SK-N-SH (cell line): Measurements from ENCODE around the gene BUD23. TPM values are rescaled to one million over a fixed set of nuclear protein-coding genes. Genes with fewer than 3 reads are reported as not detected.

Source experiments
- CTCF ChIA-PET: fragments of 300-600, 350-600 bp; formaldehyde crosslinking; extraction: SDS; loops from one replicate; lab custom pipeline; 2021; lab: Yijun Ruan, JAX
- POLR2A ChIA-PET: fragments of 350-600 bp; sonication (Branson Sonifier 250); formaldehyde crosslinking; extraction: SDS; loops from one replicate; lab custom pipeline; 2020; ENCODE audit warnings: antibody characterized with exemption, inconsistent platforms; lab: Yijun Ruan, JAX
- DNase-seq: peaks from one replicate; pipeline ENCODE4 v3.0.0; 2012
- H2AFZ ChIP-seq: fragments of 200-600 bp; sonication (generic); 2 replicates; pipeline ENCODE4 v1.8.1; 2016; ENCODE audit warnings: antibody characterized with exemption, mild to moderate bottlenecking, low read depth
- H3F3A ChIP-seq: fragments of 200-600 bp; sonication (generic); replicated peaks from 2 replicates; pipeline ENCODE3; 2016; ENCODE audit warnings: antibody characterized with exemption, mild to moderate bottlenecking; ENCODE audit not compliant: insufficient read depth
- H3K27ac ChIP-seq, 2 experiments: fragments of 200-500 bp in 1 of 2; fragments of 200-600 bp in 1 of 2; sonication (Bioruptor generic) in 1 of 2; sonication (generic), shearing (Covaris generic) in 1 of 2; 2 replicates each; pipeline versions ENCODE4 v1.5.1 to v1.6.1; 2014 to 2016; ENCODE audit warnings: low read depth in 2 of 2, inconsistent platforms in 1 of 2, low read length in 1 of 2, mild to moderate bottlenecking in 1 of 2, mixed read lengths in 1 of 2
- H3K27me3 ChIP-seq: fragments of 200-600 bp; sonication (generic), shearing (Covaris generic); 2 replicates; pipeline ENCODE4 v1.6.1; 2016; ENCODE audit warnings: mixed run types; ENCODE audit not compliant: insufficient read depth
- H3K36me3 ChIP-seq, 2 experiments: fragments of 200-500 bp in 1 of 2; fragments of 200-600 bp in 1 of 2; sonication (Bioruptor generic) in 1 of 2; sonication (generic) in 1 of 2; replicated peaks in 1 of 2; 2 replicates each; pipeline versions ENCODE3 to v1.5.1; 2014 to 2016; ENCODE audit warnings: low read length in 1 of 2, mild to moderate bottlenecking in 1 of 2; ENCODE audit not compliant: insufficient read depth in 2 of 2, control insufficient read depth in 1 of 2
- H3K4me1 ChIP-seq, 2 experiments: fragments of 200-500 bp in 1 of 2; fragments of 200-600 bp in 1 of 2; sonication (Bioruptor generic) in 1 of 2; sonication (generic), shearing (Covaris generic) in 1 of 2; 2 replicates each; pipeline versions ENCODE4 v1.5.1 to v1.6.1; 2014 to 2016; ENCODE audit warnings: low read depth in 1 of 2, low read length in 1 of 2, mixed run types in 1 of 2; ENCODE audit not compliant: insufficient read depth in 2 of 2, control insufficient read depth in 1 of 2
- H3K4me2 ChIP-seq: fragments of 200-600 bp; sonication (generic), shearing (Covaris generic); 2 replicates; pipeline ENCODE4 v1.6.1; 2017; ENCODE audit warnings: mixed run types
- H3K4me3 ChIP-seq, 2 experiments: fragments of 200-500 bp in 1 of 2; fragments of 200-600 bp in 1 of 2; sonication (Bioruptor generic) in 1 of 2; sonication (generic), shearing (Covaris generic) in 1 of 2; 2 replicates each; pipeline versions ENCODE4 v1.5.1 to v1.8.1; 2014 to 2016; ENCODE audit warnings: low read depth in 2 of 2, inconsistent platforms in 1 of 2, low read length in 1 of 2, mild to moderate bottlenecking in 1 of 2, mixed read lengths in 1 of 2, moderate library complexity in 1 of 2
- H3K79me2 ChIP-seq: fragments of 200-600 bp; sonication (generic); 2 replicates; pipeline ENCODE4 v1.8.1; 2017; ENCODE audit warnings: mild to moderate bottlenecking; ENCODE audit not compliant: insufficient read depth
- H3K9ac ChIP-seq: fragments of 200-600 bp; sonication (generic); 2 replicates; pipeline ENCODE4 v1.6.1; 2017; ENCODE audit warnings: mixed run types
- H3K9me2 ChIP-seq: fragments of 200-600 bp; sonication (generic); 2 replicates; pipeline ENCODE4 v1.6.1; 2017; ENCODE audit warnings: mixed run types
- H3K9me3 ChIP-seq: fragments of 200-600 bp; sonication (generic); 2 replicates; pipeline ENCODE4 v1.6.1; 2017; ENCODE audit warnings: mixed run types, mild to moderate bottlenecking, moderate library complexity
- H4K20me1 ChIP-seq: fragments of 200-600 bp; sonication (generic); 2 replicates; pipeline ENCODE4 v1.6.1; 2017; ENCODE audit warnings: mild to moderate bottlenecking, mixed run types; ENCODE audit not compliant: insufficient read depth
- ELF1 ChIP-seq: IDR thresholded peaks from 2 replicates; pipeline ENCODE4 v1.4.0; 2012
- EZH2phosphoT487 ChIP-seq: fragments of 200-600 bp; sonication (generic); IDR thresholded peaks from 2 replicates; pipeline ENCODE4 v1.6.1; 2017; ENCODE audit warnings: low read depth, mixed run types, mild to moderate bottlenecking, antibody characterized with exemption, moderate library complexity, borderline replicate concordance
- FOXM1 ChIP-seq: IDR thresholded peaks from 2 replicates; pipeline ENCODE4 v1.4.0; 2012; ENCODE audit warnings: low read depth, mild to moderate bottlenecking
- GATA2 ChIP-seq: sonication (generic); formaldehyde crosslinking; IDR thresholded peaks from 2 replicates; pipeline ENCODE4 v1.5.0; 2020; ENCODE audit warnings: mild to moderate bottlenecking, missing genetic modification reagents
- JUND ChIP-seq: IDR thresholded peaks from 2 replicates; pipeline ENCODE4 v1.4.0; 2012
- MEF2A ChIP-seq: IDR thresholded peaks from 2 replicates; pipeline ENCODE4 v1.4.0; 2012; ENCODE audit warnings: low read depth, borderline replicate concordance
- MXI1 ChIP-seq: IDR thresholded peaks from 2 replicates; pipeline ENCODE4 v1.6.1; 2012; ENCODE audit warnings: mild to moderate bottlenecking, low read depth, low read length, improper control_type of control experiment
- NRF1 ChIP-seq: IDR thresholded peaks from 2 replicates; pipeline ENCODE4 v1.6.1; 2012; ENCODE audit warnings: low read depth, mild to moderate bottlenecking, low read length
- RAD21 ChIP-seq: IDR thresholded peaks from 2 replicates; pipeline ENCODE4 v1.6.1; 2012; ENCODE audit warnings: mild to moderate bottlenecking, low read length
- RCOR1 ChIP-seq: fragments of 150-350 bp; IDR thresholded peaks from 2 replicates; pipeline ENCODE4 v1.6.1; 2017; ENCODE audit warnings: antibody characterized with exemption, low read length
- RXRA ChIP-seq: IDR thresholded peaks from 2 replicates; pipeline ENCODE4 v1.4.0; 2012; ENCODE audit warnings: low read depth, mild to moderate bottlenecking, borderline replicate concordance
- SMC3 ChIP-seq: IDR thresholded peaks from 2 replicates; pipeline ENCODE4 v1.6.1; 2012; ENCODE audit warnings: low read depth, low read length, improper control_type of control experiment
- TAF1 ChIP-seq: IDR thresholded peaks from 2 replicates; pipeline ENCODE4 v1.6.1; 2012; ENCODE audit warnings: low read depth, mild to moderate bottlenecking, low read length, moderate library complexity, borderline replicate concordance
- USF1 ChIP-seq: IDR thresholded peaks from 2 replicates; pipeline ENCODE4 v1.4.0; 2012; ENCODE audit warnings: low read depth, borderline replicate concordance
- YY1 ChIP-seq: IDR thresholded peaks from 2 replicates; pipeline ENCODE4 v1.4.0; 2012; ENCODE audit warnings: low read depth, mild to moderate bottlenecking
- WGBS: methylation state at CpG from one replicate; pipeline ENCODE4 v1.1.6; 2017; ENCODE audit warnings: low lambda C conversion rate; 5-methylcytosine and 5-hydroxymethylcytosine counted together
- polyA plus RNA-seq, 3 experiments: library from polyadenylated mRNA; depleted of rRNA; stranded (reverse); fragments of >200 nt; gene quantifications; 2 replicates each; pipeline ENCODE4 v1.2.3, GENCODE V29; 2012
- TF ChIP-seq, protein P1 (sequence below): fragments of 150-350 bp; IDR thresholded peaks from 2 replicates; pipeline ENCODE4 v1.6.1; 2017; ENCODE audit warnings: antibody characterized with exemption, low read length, low read depth, borderline replicate concordance

BUD23 gene
- polyA plus RNA-seq, 1 of the 3 experiments (the other 2 are of a cell fraction) = 206 TPM

- WGBS = 81% methylated on average over 10 of the region's 10 CpGs
- peaks cover 31 to 40% of the 10 kb centered on the region in 2 experiments for H3K36me3 ChIP-seq
- no peak overlapping the region for H3K4me3 ChIP-seq
- no peaks in the 10 kb centered on the region for H3K9me3 ChIP-seq
- peak overlapping the region; percentile 56 for H3K4me2 ChIP-seq
- H3K4me1 ChIP-seq = peaks cover 0 to 42% of the 10 kb centered on the region in 2 experiments; a peak in 3 of 4 replicates
- no peaks in the 10 kb centered on the region for H3K27me3 ChIP-seq
- peaks cover 54% of the 10 kb centered on the region for H3K79me2 ChIP-seq
- H3K27ac ChIP-seq = peak overlapping the region in 1 of 2 experiments; percentile 72; a peak in 2 of 4 replicates
- peak overlapping the region; percentile 29; the same call in 1 of the 2 replicates for H3K9ac ChIP-seq
- ChIA-PET POLR2A (interaction anchor here (1.1 kb wide), 1 partner anchor 22 kb away, joined by 4 read pairs; the partner anchor contains the start of genes BUD23 and DNAJC30), CTCF (interaction anchor here (0.8 to 4.5 kb wide), 8 partner anchors 10 to 364 kb away, joined by 3 to 27 read pairs (median 3); partner anchors contain the start of gene VPS37D)
- H4K20me1 ChIP-seq = peaks cover 51% of the 10 kb centered on the region
- peaks cover 66% of the 10 kb centered on the region for H3F3A ChIP-seq
- no peaks in the 10 kb centered on the region for H3K9me2 ChIP-seq
- no peak overlapping the region for H2AFZ ChIP-seq
- DNase-seq = peak; percentile 32
- TF ChIP-seq ELF1 (no peak), RXRA (no peak), GATA2 (CRISPR knock-in tag) (no peak), USF1 (no peak), MEF2A (no peak), JUND (no peak), NRF1 (no peak), RCOR1 (no peak), YY1 (no peak), MXI1 (no peak), FOXM1 (no peak), SMC3 (no peak), EZH2phosphoT487 (no peak), TAF1 (no peak), RAD21 (no peak)
- TF ChIP-seq, protein P1, sequence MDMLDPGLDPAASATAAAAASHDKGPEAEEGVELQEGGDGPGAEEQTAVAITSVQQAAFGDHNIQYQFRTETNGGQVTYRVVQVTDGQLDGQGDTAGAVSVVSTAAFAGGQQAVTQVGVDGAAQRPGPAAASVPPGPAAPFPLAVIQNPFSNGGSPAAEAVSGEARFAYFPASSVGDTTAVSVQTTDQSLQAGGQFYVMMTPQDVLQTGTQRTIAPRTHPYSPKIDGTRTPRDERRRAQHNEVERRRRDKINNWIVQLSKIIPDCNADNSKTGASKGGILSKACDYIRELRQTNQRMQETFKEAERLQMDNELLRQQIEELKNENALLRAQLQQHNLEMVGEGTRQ = no peak
Measured at GRCh38 chr7:73705551-73705920, 22.1 kb downstream of the BUD23 start.
